T-cell (primary cell): ENCODE results near the gene RERE. TPM values are rescaled to one million over a fixed set of nuclear protein-coding genes. Genes with fewer than 3 reads are reported as not detected.

Source experiments
- ATAC-seq, 4 experiments: fragments of 200-7000 bp in 3 of 4; fragments of 150-1000 bp in 1 of 4; cut with Tn5 transposase; replicated peaks in 1 of 4; 1 replicate in 3 of 4; 2 replicates in 1 of 4; pipeline ENCODE4 v1.10.0; 2021; ENCODE audit warnings: moderate library complexity in 3 of 4, mild to moderate bottlenecking in 2 of 4, moderate number of reproducible peaks in 1 of 4
- CTCF ChIA-PET, 2 donors: fragments of 300-600 bp; sonication (Branson Sonifier 250); formaldehyde crosslinking; loops; one replicate each; lab custom pipeline; 2022; ENCODE audit warnings: antibody characterized with exemption in 2 of 2; lab: Charles Lee
- POLR2A ChIA-PET, 2 donors: fragments of 300-600 bp; sonication (Branson Sonifier 250); formaldehyde crosslinking; loops; one replicate each; lab custom pipeline; 2022; ENCODE audit warnings: antibody characterized with exemption in 2 of 2; lab: Charles Lee
- DNase-seq, 35 experiments: peaks; one replicate each; pipeline versions ENCODE4 v3.0.0 to v3.0.0-alpha.2; 2013 to 2023
- H3K27ac ChIP-seq: one replicate; pipeline ENCODE4 v1.5.1; 2013; ENCODE audit warnings: low read length
- H3K27me3 ChIP-seq, 2 experiments: replicated peaks in 1 of 2; 1 replicate in 1 of 2; 2 replicates in 1 of 2; pipeline versions ENCODE4 v1.6.1 to v1.7.0; 2013; ENCODE audit warnings: low read length in 1 of 2, mixed read lengths in 1 of 2; ENCODE audit not compliant: control insufficient read depth in 2 of 2, insufficient read depth in 2 of 2; ENCODE audit errors: extremely low read depth in 1 of 2
- H3K36me3 ChIP-seq, 2 donors: 1 replicate in 1 of 2; 2 replicates in 1 of 2; pipeline versions ENCODE4 v1.6.1 to v1.7.0; 2013; ENCODE audit warnings: low read length in 1 of 2; ENCODE audit not compliant: control insufficient read depth in 2 of 2, insufficient read depth in 1 of 2; ENCODE audit errors: extremely low read depth in 1 of 2
- H3K4me1 ChIP-seq, 2 experiments: 1 replicate in 1 of 2; 2 replicates in 1 of 2; pipeline versions ENCODE4 v1.6.1 to v1.7.0; 2013; ENCODE audit warnings: low read length in 2 of 2, mixed read lengths in 1 of 2; ENCODE audit not compliant: insufficient read depth in 2 of 2, control insufficient read depth in 1 of 2; ENCODE audit errors: extremely low read depth in 1 of 2
- H3K4me3 ChIP-seq, 2 donors: 1 replicate in 1 of 2; 2 replicates in 1 of 2; pipeline versions ENCODE4 v1.5.1 to v1.7.0; 2013; ENCODE audit warnings: mild to moderate bottlenecking in 2 of 2, low read length in 1 of 2, moderate library complexity in 1 of 2; ENCODE audit not compliant: control insufficient read depth in 1 of 2; ENCODE audit errors: extremely low read depth in 1 of 2
- H3K9me3 ChIP-seq: 2 replicates; pipeline ENCODE4 v1.7.0; 2013
- H3K27ac Mint-ChIP-seq, 2 donors: one replicate each; pipeline ENCODE4 v1.8.0; 2020 to 2021; ENCODE audit warnings: mild to moderate bottlenecking in 2 of 2, mixed read lengths in 2 of 2
- H3K27me3 Mint-ChIP-seq, 2 donors: one replicate each; pipeline ENCODE4 v1.8.0; 2021 to 2022; ENCODE audit warnings: mixed read lengths in 2 of 2
- H3K36me3 Mint-ChIP-seq: one replicate; pipeline ENCODE4 v1.8.0; 2021; ENCODE audit warnings: mixed read lengths
- H3K4me1 Mint-ChIP-seq, 3 donors: one replicate each; pipeline ENCODE4 v1.8.0; 2020 to 2022; ENCODE audit warnings: mixed read lengths in 3 of 3, mild to moderate bottlenecking in 1 of 3
- H3K4me3 Mint-ChIP-seq, 3 donors: one replicate each; pipeline ENCODE4 v1.8.0; 2020 to 2022; ENCODE audit warnings: mild to moderate bottlenecking in 3 of 3, mixed read lengths in 3 of 3, moderate library complexity in 3 of 3
- H3K9me3 Mint-ChIP-seq, 3 donors: one replicate each; pipeline ENCODE4 v1.8.0; 2020 to 2022; ENCODE audit warnings: mixed read lengths in 3 of 3
- WGBS: methylation state at CpG from one replicate; pipeline ENCODE4 v1.1.5; 2013; ENCODE audit warnings: missing lambda C conversion rate; ENCODE audit not compliant: insufficient coverage; 5-methylcytosine and 5-hydroxymethylcytosine counted together
- total RNA-seq, 35 experiments: library from RNA in 6 of 35; stranded (reverse) in 6 of 35; fragments of 120-200 nt in 1 of 35; gene quantifications; one replicate each; pipeline versions ENCODE4 v1.2.1 to v1.2.4 and lab custom pipeline; 2013 to 2026

RERE gene
- total RNA-seq, 5 donors from 2014 or later (not counting 1 experiment from before 2014, with no cell fraction given), result 85.1 to 116 (median 103) TPM

DNA sequence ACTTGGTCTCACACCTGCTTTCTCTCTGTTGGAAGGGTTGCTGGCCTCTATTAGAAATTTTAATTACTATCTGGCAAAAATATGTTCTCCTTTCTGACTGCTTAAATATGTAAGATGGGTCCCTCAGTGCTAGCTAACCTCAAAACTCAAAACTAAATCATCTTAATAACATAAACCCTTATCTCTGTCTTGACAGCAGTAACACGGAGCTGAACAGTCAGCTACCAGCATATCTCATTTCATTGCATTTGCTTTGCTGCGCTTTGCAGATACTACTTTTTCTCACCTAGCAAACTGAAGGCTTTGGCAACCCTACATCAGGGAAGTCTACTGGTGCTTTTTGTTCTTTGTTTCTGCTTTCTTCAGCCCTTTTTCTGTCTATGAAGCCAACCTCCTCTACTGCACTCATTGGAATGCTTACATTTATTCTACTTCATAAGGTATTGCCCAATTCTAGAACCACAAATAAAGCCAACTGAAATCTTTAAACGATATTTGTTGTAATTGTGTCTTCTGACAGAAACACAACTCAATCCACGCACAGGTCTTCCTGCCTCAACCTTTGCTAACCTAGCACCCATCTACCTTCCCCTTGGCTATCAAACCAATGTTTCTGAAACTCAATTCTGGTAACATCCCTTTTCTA is 95.6 kb downstream of the RERE start:
- Histone ChIP-seq H3K27me3 (no peaks in the 10 kb centered on the region), H3K9me3 (no peaks in the 10 kb centered on the region), H3K27ac (no peak overlapping the region), H3K4me3 (no peak overlapping the region), H3K4me1 (no peaks in the 10 kb centered on the region), H3K36me3 (no peaks in the 10 kb centered on the region)
- no peaks in the 10 kb centered on the region for H3K27me3 Mint-ChIP-seq
- POLR2A ChIA-PET, result interaction anchor here in 1 of 2 donors (0.5 kb wide), 1 partner anchor 355 kb away, joined by 7 read pairs; no protein-coding TSS in a partner anchor
- DNase-seq (no peak), ATAC-seq (no peak)
- H3K4me3 Mint-ChIP-seq, result no peak overlapping the region
- peaks cover 10 to 22% (median 19%) of the 10 kb centered on the region in 3 donors for H3K4me1 Mint-ChIP-seq
- H3K36me3 Mint-ChIP-seq, result peaks cover 4% of the 10 kb centered on the region
- no peak overlapping the region for H3K27ac Mint-ChIP-seq
- CTCF ChIA-PET, result interaction anchor here in 1 of 2 donors (0.6 kb wide), 1 partner anchor 27 kb away, joined by 7 read pairs; no protein-coding TSS in a partner anchor
- no peaks in the 10 kb centered on the region for H3K9me3 Mint-ChIP-seq
- WGBS, result 94% methylated on average over 3 of the region's 4 CpGs

DNA sequence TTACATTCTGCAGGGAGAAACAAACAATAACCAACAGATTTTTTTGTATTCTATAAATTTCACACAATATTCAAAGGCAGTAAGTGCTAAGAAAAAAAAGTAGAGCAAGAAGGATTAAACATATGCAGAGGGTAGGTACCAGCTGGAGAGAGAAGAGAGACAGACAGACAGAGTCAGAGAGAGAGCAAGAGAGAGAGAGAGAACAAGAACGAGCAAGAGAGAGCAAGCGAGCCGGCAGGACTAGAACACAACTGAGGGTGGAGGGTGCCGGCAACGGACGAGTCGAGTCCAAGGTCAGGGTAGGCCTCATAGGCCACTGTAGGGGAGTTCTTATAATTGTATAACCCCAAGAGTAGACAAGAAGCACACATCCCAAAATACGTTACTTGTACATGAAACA is 97.1 kb downstream of the RERE start:
- ChIA-PET CTCF (no interaction called here), POLR2A (no interaction called here)
- Histone ChIP-seq H3K27ac (no peak overlapping the region), H3K36me3 (no peaks in the 10 kb centered on the region), H3K4me1 (no peaks in the 10 kb centered on the region), H3K27me3 (no peaks in the 10 kb centered on the region), H3K9me3 (no peaks in the 10 kb centered on the region), H3K4me3 (no peak overlapping the region)
- no peaks in the 10 kb centered on the region for H3K9me3 Mint-ChIP-seq
- ATAC-seq (no peak), DNase-seq (no peak)
- H3K27me3 Mint-ChIP-seq, result no peaks in the 10 kb centered on the region
- WGBS, result 100% methylated on average over 1 of the region's 8 CpGs
- H3K4me1 Mint-ChIP-seq, result peaks cover 8 to 16% (median 15%) of the 10 kb centered on the region in 3 donors
- H3K27ac Mint-ChIP-seq, result no peak overlapping the region
- peaks cover 4% of the 10 kb centered on the region for H3K36me3 Mint-ChIP-seq
- H3K4me3 Mint-ChIP-seq, result no peak overlapping the region

DNA sequence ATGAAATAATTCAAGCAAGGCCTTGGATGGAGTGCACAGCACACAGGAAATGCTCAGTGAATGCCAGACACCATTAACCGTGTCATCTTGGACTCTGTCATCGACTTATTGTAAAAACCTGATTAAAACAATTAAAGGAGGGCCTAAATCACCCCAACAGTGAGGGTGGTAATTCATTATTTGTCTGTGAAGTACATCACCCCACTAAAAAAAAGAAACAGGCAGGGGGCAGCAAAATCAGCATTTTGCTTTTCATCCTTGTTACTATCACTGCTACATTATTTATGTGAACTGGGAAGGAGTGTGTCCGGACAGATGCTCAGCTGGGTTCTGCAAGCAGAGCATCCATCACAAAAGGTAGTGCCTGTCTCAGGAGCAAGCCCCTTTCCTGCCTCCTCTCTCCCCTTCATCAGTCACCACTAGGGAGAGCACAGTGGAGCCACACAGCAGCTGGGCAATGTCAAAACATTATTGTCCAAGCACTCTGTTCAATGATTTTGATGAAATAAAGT is 98.5 kb downstream of the RERE start:
- no CpG with 5 or more reads among the region's 3 CpGs for WGBS
- Mint-ChIP-seq H3K27ac (no peak overlapping the region), H3K4me1 (peaks cover 11 to 22% (median 22%) of the 10 kb centered on the region in 3 donors), H3K36me3 (peaks cover 6% of the 10 kb centered on the region), H3K4me3 (no peak overlapping the region), H3K27me3 (no peaks in the 10 kb centered on the region), H3K9me3 (no peaks in the 10 kb centered on the region)
- Histone ChIP-seq H3K4me3 (no peak overlapping the region), H3K9me3 (no peaks in the 10 kb centered on the region), H3K27ac (no peak overlapping the region), H3K4me1 (no peaks in the 10 kb centered on the region), H3K36me3 (no peaks in the 10 kb centered on the region), H3K27me3 (no peaks in the 10 kb centered on the region)
- DNase-seq, result no peak
- ATAC-seq, result no peak
- ChIA-PET CTCF (no interaction called here), POLR2A (no interaction called here)

DNA sequence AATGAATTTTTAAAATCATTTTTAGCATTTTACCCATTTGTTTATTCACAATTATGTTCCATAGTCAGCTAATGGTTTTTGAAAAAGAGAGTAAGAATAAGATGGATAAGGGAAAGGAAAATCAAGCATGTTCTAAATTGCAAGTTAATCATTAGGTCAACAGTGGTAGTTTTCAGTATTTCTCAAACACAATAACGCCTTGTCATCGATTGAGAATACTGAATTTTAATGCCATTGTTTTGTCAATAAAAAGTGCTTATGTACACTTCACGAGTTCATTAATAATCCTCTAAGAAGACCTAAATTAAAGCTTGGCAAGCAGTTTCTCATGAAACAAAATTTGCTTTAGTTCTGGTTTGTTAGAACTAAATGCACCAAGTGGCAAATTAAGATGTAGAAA is 100.3 kb downstream of the RERE start:
- H3K36me3 ChIP-seq, result no peaks in the 10 kb centered on the region
- DNase-seq, result no peak
- peaks cover 6% of the 10 kb centered on the region for H3K36me3 Mint-ChIP-seq
- no peaks in the 10 kb centered on the region for H3K9me3 Mint-ChIP-seq
- H3K27me3 Mint-ChIP-seq, result no peaks in the 10 kb centered on the region
- peaks cover 14 to 20% (median 20%) of the 10 kb centered on the region in 3 donors for H3K4me1 Mint-ChIP-seq
- H3K27ac Mint-ChIP-seq, result no peak overlapping the region
- peaks cover 4 to 7% of the 10 kb centered on the region in 2 experiments for H3K4me1 ChIP-seq
- H3K27ac ChIP-seq, result no peak overlapping the region
- WGBS, result no CpG with 5 or more reads among the region's 3 CpGs
- H3K4me3 Mint-ChIP-seq, result no peak overlapping the region
- ChIA-PET POLR2A (no interaction called here), CTCF (no interaction called here)
- no peak for ATAC-seq
- H3K27me3 ChIP-seq, result no peaks in the 10 kb centered on the region
- H3K4me3 ChIP-seq, result no peak overlapping the region
- H3K9me3 ChIP-seq, result no peaks in the 10 kb centered on the region

DNA sequence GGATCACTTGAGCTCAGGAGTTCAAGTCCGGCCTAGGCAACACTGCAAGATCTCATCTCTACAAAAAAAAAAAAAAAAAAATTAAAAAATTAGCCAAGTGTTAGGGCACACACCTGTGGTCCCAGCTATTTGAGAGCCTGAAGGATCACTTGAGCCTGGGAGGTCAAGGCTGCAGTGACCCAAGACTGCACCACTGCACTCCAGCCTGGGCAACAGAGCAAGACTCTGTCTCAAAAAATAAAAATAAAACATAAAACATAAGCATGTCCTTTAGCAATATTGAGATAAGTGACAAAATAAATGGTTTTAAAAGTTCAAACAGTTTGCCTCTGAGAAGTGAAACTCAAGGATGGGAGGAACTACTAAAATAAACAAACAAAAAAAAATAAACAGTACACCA is 101.2 kb downstream of the RERE start:
- Histone ChIP-seq H3K9me3 (no peaks in the 10 kb centered on the region), H3K4me3 (no peak overlapping the region), H3K27ac (no peak overlapping the region), H3K4me1 (peaks cover 4 to 10% of the 10 kb centered on the region in 2 experiments), H3K36me3 (no peaks in the 10 kb centered on the region), H3K27me3 (no peaks in the 10 kb centered on the region)
- H3K4me1 Mint-ChIP-seq, result peaks cover 18 to 23% (median 21%) of the 10 kb centered on the region in 3 donors
- no peak overlapping the region for H3K27ac Mint-ChIP-seq
- ChIA-PET CTCF (interaction anchor here in 1 of 2 donors (0.7 kb wide), 1 partner anchor 227 kb away, joined by 3 read pairs; no protein-coding TSS in a partner anchor), POLR2A (interaction anchor here in 1 of 2 donors (0.6 kb wide), 1 partner anchor 15 kb away, joined by 3 read pairs; no protein-coding TSS in a partner anchor)
- no peak overlapping the region for H3K4me3 Mint-ChIP-seq
- DNase-seq (no peak), ATAC-seq (no peak)
- WGBS, result no CpG with 5 or more reads among the region's 1 CpG
- no peaks in the 10 kb centered on the region for H3K9me3 Mint-ChIP-seq
- peaks cover 9% of the 10 kb centered on the region for H3K36me3 Mint-ChIP-seq
- H3K27me3 Mint-ChIP-seq, result no peaks in the 10 kb centered on the region

DNA sequence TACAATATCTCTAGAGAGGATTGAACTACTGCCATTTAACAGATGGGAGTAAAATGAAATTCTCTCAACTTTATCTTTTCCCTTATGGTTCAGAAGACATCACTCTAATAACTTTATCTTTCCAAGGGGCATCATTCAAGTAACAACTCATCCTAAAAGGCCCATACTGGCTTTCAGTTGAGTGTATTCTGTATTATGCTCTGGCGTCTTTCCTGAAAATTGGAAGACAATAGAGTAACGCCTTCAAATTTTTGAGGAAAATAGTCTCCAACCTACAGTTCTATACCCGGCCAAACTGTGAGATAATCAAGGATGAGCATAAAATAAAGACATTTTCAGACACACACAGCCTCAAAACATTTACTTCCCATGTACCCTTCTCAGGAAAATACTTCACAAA is 103.3 kb downstream of the RERE start:
- no peaks in the 10 kb centered on the region for H3K27me3 ChIP-seq
- Mint-ChIP-seq H3K4me3 (no peak overlapping the region), H3K4me1 (peaks cover 18 to 28% (median 24%) of the 10 kb centered on the region in 3 donors), H3K9me3 (no peaks in the 10 kb centered on the region), H3K27me3 (peaks cover 0 to 4% of the 10 kb centered on the region in 2 donors), H3K27ac (peak overlapping the region in 1 of 2 donors; percentile 69), H3K36me3 (peaks cover 6% of the 10 kb centered on the region)
- H3K4me1 ChIP-seq, result peaks cover 4 to 10% of the 10 kb centered on the region in 2 experiments
- H3K27ac ChIP-seq, result no peak overlapping the region
- H3K36me3 ChIP-seq, result no peaks in the 10 kb centered on the region
- POLR2A ChIA-PET, result interaction anchor here in 1 of 2 donors (0.7 kb wide), 1 partner anchor 16 kb away, joined by 3 read pairs; no protein-coding TSS in a partner anchor
- no peak overlapping the region for H3K4me3 ChIP-seq
- CTCF ChIA-PET, result no interaction called here
- no peak for ATAC-seq
- no CpG with 5 or more reads among the region's 3 CpGs for WGBS
- no peak for DNase-seq
- no peaks in the 10 kb centered on the region for H3K9me3 ChIP-seq
